Measurements from ENCODE around the gene RALGPS1.

Gene RALGPS1

DNA sequence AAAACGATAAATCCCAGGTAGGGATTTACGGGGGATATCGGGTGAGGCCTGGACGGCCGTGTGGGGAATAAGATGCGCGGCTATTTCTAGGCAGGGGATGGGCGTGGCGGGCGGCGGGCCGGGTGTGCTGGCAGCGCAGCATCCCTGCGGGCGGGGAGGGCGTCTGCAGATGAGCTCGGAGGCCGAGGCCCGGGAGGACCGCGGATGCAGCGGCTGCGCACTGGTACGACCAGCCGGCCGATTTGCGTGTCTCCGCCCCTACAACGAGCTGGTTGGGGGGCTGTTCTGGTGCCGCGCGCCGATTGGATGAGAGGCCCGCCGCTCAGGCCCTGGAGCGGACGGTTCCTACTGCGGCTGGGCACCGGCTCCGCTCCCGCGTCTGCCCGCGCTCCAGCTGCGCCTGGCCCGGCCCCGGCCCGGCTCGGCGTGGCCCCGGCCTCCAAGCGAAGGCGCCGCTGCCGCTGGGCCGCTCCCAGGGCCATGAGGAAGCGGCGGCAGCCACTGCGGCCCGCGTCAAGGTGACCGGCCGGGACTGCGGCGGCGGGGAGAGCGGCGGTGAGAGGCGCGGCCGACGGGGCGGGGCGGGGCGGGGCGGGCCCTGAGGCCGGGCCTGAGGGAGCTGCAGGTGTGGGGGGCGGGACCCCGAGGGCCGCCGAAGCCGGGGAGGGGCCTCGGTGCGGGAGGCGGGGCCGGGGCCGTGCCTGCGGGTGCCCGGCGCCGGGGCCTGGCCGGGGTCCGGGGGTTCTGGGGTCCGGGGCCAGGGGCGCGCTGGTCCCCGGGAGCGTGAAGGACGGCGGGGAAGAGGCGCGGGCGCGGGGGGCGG lies at the start of gene RALGPS1:
TSS of gene RALGPS1 (plus strand) at position 325 of the 823 bp plus-strand sequence. CDS start 47,508 bp downstream, outside the sequence.
- DNase-seq: peak; percentile 93

DNA sequence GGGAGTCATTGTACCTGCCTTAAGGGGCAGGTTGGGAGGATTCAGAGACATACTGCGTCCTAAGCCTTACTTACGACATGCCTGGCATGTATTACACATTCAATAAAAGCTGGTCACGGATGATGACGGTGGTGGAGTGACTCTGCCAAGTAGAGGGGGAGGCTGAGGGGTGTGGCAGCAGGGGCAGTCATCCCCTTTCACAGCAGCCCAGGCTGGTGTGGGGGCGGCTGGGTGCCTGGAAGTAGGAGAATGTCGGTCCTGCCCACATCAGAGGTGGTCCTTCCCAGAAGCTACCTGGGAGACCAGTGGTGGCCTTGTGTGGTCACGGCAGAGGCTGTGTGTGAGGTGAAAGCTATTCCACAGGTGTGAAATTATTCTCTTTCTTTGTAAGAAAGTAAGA lies 45.2 kb upstream of the RALGPS1 start:
- no peak for DNase-seq

- DNase-seq: no peak
These were observed 42.1 kb upstream of the RALGPS1 start for GRCh38 chr9:126872516-126872915.

DNA sequence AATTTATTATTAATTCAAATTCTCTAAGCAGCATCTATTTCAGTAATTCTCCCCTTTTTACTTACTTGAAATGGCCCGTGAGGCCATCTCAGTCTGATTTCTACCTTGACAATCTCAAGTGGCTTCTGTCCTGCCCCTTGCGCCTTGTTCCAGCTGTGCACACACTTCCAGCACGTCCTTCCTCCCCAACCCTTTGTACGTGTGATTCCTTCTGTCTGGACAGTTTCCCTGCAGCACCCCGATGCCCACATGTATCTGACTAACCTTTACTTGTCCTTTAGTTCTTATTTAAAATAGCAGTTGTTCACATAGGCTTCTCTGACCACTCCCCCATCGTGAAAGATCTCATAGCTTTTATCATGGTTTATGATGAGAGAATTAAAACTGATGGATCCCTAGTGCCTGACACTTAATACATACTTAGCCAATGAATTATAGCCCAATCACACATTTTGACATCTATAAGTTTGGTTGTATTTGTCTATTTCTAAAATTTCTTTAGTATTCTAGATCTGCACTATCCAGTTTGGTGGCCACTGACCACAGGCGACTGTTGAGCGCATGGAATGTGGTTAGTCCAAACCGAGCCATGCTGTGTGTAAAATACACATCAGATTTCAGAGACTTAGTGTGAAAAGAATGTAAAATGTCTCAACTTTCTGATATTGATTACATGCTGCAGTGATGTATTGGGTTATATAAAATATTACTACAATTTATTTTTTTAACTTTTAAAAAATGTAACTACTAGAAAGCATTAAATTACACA lies 39.9 kb upstream of the RALGPS1 start:
- no peak for DNase-seq

GRCh38 chr9:126875756-126876510 lies 38.6 kb upstream of the RALGPS1 start:
- no peak for DNase-seq

GRCh38 chr9:126876531-126876930 lies 38.1 kb upstream of the RALGPS1 start:
- no peak for DNase-seq

DNA sequence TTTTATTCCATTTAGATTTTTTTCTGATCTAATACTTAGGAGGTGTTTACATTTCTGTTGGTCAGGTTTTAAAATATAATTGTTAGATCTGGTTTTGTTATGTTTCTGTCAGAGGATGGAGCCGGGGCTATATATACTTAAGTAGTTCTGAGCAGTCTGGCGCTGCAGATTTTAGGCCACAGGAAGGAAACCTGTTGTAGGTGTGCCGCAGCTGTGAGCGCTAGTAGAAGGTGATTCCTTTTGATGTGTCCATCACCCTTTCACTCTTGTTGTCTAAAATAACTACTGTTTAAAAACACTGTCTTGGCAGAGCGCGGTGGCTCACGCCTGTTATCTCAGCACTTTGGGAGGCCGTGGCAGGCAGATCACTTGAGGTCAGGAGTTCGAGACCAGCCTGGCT lies 37.2 kb upstream of the RALGPS1 start:
- DNase-seq: no peak

GRCh38 chr9:126879288-126879687 lies 35.3 kb upstream of the RALGPS1 start:
- no peak for DNase-seq

DNA sequence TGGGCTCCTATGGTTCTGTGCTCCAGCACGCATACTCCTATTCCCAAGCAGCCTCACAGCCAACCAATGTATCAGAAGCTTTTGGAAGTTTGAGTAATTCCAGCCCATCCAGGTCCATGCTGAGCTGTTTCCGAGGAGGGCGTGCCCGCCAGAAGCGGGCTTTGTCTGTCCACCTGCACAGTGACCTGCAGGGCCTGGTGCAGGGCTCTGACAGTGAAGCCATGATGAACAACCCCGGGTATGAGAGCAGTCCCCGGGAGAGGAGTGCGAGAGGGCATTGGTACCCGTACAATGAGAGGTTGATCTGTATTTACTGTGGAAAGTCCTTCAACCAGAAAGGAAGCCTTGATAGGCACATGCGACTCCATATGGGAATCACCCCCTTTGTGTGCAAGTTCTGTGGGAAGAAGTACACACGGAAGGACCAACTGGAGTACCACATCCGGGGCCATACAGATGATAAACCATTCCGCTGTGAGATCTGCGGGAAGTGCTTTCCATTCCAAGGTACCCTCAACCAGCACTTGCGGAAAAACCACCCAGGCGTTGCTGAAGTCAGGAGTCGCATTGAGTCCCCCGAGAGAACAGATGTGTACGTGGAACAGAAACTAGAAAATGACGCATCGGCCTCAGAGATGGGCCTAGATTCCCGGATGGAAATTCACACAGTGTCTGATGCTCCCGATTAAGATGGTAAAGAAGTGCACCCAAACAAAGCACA lies 34.2 kb upstream of the RALGPS1 start:
- no peak for DNase-seq

DNA sequence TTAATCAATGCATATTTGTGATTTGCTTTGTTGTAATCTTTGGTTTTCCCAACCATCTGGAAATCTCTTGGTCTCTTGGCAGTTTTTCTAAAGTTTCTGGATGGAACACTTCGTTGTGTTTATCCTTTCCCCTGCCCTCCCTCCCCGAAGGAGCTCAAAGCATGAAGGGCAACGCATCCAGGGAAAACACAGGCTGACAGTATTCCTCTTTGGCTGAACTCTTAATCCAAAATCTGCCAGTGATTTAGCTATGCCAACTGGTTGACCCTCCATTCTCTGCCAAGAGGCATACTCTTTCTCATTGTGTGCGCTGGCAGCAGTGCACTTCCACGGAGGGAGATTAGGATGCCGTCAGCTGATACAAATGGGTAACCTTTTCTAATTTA lies 33.6 kb upstream of the RALGPS1 start:
- no peak for DNase-seq

DNA sequence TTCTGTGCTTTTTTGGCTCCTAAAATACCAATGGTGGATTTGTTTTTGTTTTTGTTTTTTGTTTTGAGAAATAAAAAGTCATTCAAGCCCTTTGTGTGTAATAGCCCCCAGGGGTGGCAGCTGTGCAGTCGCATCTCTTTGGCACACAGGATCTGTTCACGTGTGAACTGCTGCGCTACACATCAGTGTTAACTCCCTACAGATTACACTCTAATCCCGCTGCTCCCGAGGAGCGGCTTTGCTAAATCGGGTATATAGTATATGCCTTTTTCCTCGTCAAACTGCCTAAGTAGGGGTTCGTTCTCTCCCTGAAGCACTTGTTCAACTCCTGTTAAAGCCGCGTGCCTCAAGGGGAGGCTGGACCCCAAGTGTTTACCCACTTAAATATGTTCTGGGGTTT lies 31.8 kb upstream of the RALGPS1 start:
- DNase-seq: no peak

GRCh38 chr9:126883636-126884035 lies 30.9 kb upstream of the RALGPS1 start:
- DNase-seq: peak; percentile 29

DNA sequence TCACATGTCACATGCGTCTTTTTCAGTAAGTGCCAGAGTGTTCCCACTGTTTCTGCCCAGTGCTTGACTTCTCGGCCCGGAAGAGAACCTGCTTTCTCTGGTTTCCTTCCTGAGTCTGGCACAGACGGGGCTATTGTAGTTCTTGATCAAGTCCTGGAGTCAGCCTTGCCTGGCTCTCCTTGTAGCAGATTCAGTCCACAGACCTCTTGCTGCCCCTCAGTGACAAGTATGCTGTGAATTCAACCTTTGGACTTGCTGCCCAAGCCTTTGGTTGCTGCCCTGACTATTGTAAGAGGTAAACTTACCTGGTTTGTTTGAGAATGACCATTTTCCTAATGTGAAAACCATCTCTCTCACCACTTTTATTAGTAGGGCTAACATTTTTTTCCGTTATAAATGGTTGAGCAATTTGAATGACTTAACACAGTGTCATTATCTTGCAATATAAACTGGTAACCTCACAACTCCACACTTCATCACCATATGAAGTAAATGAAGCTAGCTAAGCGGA lies 29.4 kb upstream of the RALGPS1 start:
- no peak for DNase-seq

GRCh38 chr9:126886034-126886822 lies 28.4 kb upstream of the RALGPS1 start:
- peak; percentile 41 for DNase-seq

DNA sequence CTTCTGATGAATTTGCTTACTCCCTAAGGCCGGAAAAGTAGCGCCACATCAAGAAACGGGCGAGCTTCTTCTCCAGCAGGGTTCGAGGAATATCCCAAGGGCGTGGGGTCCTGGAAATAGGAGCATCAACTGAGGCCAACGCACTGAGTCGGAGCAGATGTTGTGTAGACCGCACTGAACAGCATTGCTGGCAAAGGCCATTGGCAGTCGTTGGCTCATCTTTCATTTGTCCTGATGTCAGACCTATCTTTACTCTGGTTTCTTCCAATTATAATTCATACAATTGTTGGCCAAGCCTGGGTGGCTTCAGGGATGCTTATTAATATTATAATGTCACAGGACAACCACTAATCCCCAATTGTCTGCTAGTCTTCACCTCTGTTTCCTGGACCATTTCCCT lies 27.7 kb upstream of the RALGPS1 start:
- DNase-seq: no peak

GRCh38 chr9:126891676-126892075 lies 22.9 kb upstream of the RALGPS1 start:
- no peak for DNase-seq

DNA sequence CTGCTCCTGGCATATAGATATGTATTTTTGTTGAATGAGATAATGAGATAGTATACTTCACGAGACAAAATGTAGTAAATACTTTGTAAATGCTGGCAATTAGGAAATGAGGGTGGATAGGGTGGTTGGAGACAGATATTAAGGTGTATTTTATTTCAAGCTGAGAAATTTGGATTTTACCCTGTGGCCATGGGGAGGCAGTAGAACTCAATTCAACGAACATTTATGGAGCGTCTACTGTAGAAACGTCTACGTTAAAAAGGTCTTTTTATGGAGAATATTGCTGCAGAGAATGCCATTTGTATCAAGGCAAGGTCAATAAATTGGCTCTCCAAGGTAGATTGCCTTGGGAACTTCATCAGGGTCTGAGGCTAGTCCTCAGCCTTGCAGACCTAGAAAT lies 21.5 kb upstream of the RALGPS1 start:
- no peak for DNase-seq

GRCh38 chr9:126894052-126894603 lies 20.5 kb upstream of the RALGPS1 start:
- DNase-seq: no peak

DNA sequence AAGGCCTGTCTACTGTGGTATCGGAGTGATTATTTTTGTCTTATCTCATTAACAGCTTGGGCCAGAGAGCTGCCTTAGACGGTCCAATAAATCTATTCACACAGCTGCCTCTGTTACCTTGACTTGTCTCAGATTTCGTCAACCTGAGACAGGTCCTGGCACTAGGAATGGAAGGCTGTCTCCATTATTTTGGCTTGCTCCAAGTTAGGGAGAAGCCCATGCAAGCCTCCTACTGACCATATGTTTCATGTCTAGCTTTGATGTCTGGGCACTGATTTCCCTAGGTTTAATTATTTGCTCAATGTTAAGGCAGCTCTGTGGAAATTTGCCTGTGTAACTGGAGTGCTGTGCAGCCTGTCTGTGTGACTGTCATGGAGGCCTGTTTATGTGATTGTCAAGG lies 12.4 kb upstream of the RALGPS1 start:
- DNase-seq: no peak

GRCh38 chr9:126904586-126904985 lies 10.0 kb upstream of the RALGPS1 start:
- DNase-seq: no peak

DNA sequence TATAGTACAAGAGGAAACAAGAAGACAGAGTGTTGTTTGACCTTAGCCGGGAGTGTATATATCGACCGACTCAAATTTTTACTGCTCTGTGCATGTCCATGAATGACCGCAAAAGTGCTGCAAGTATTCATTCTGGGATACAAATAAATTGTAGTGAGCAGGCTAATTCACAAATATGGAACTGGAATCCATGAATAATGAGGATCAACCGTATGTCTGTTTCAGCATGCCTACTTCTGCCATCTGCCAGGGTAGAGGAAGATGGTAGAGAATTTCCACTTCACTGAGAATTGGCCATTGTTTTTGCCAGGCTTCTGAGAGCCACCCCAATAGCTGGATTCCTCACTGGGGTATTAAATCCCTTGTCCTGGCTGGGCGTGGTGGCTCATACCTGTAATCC lies 8.5 kb upstream of the RALGPS1 start:
- no peak for DNase-seq
